AG09319 (cell line): ENCODE data around the gene C16orf95.
"Not testable (repeated sequence)": the region's sequence is repeated elsewhere in the genome, so short reads cannot be mapped to it uniquely, and the experiment has no call there.

ENCODE experiments used
- DNase-seq: peaks from one replicate; pipeline ENCODE4 v3.0.0-alpha.2; 2010; ENCODE audit warnings: low read depth; ENCODE audit errors: extremely low read depth
- TF ChIP-seq, protein P1 (sequence below): IDR thresholded peaks from 2 replicates; pipeline ENCODE4 v1.5.1; 2011; ENCODE audit warnings: low read depth, mild to moderate bottlenecking, inconsistent platforms, low read length, moderate library complexity

The C16orf95 gene

DNA sequence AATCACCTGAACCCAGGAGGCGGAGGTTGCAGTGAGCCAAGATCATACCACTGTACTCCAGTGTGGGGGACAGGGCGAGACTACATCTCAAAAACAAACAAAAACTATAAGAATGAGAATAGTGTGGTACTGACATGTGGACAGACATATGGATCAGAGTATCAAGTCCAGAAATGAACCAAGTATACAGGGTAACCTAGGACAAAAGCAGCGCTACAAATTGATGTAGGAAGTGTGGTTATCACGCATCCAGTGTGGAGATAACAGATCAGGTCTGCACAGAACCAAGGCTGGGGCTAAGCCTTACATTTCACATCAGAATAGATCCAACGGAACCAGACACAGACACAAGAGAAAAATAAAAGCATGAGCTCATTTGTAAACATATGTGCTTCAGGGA lies 23.0 kb upstream of the C16orf95 start:
- TF ChIP-seq, protein P1, sequence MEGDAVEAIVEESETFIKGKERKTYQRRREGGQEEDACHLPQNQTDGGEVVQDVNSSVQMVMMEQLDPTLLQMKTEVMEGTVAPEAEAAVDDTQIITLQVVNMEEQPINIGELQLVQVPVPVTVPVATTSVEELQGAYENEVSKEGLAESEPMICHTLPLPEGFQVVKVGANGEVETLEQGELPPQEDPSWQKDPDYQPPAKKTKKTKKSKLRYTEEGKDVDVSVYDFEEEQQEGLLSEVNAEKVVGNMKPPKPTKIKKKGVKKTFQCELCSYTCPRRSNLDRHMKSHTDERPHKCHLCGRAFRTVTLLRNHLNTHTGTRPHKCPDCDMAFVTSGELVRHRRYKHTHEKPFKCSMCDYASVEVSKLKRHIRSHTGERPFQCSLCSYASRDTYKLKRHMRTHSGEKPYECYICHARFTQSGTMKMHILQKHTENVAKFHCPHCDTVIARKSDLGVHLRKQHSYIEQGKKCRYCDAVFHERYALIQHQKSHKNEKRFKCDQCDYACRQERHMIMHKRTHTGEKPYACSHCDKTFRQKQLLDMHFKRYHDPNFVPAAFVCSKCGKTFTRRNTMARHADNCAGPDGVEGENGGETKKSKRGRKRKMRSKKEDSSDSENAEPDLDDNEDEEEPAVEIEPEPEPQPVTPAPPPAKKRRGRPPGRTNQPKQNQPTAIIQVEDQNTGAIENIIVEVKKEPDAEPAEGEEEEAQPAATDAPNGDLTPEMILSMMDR = no peak
- DNase-seq = no peak

DNA sequence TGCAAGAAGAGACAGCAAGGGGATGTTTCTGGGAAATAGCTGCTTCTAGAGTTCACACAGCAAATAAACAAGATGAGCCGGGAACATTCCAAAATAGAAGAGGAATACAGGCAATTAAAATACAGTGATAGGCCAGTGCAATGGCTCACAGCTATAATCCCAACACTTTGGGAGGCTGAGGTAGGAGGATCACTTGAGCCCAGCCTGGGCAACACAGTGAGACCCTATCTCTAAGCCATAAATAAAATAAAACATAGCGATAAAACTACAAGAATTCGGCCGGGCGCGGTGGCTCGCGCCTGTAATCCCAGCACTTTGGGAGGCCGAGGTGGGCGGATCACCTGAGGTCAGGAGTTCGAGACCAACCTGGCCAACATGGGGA lies 22.5 kb upstream of the C16orf95 start:
- not testable (repeated sequence) for DNase-seq

DNA sequence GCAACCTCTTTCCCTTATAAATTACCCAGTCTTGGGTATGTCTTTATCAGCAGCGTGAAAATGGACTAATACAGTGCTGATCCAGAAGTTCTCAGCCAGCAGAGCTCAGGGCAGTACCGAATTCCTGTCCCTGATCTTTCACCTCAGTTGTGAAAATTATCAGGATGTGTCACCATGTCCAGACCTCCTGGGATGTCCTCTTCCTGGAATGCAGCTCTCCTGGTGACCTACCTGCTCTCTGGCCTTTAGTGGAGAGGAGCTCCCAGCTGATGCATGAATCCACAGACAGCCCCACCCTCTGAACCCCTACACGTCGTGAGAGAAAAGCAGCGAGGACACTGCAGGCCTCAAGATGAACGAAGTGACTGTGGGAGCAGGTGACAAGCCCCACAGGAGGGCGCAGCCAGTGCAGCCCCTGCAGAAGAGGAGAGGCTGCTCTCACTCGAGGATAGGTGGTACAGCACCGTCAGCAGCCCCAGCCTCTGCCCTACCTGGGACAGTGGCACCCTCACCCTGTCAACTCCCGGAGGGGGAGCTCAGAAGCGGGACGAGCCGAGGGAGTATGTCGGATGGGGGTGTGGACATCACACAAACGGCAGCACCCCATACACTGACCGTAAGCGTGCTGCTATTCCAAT lies 22.0 kb upstream of the C16orf95 start:
- TF ChIP-seq, protein P1 = no peak
- no peak for DNase-seq

DNA sequence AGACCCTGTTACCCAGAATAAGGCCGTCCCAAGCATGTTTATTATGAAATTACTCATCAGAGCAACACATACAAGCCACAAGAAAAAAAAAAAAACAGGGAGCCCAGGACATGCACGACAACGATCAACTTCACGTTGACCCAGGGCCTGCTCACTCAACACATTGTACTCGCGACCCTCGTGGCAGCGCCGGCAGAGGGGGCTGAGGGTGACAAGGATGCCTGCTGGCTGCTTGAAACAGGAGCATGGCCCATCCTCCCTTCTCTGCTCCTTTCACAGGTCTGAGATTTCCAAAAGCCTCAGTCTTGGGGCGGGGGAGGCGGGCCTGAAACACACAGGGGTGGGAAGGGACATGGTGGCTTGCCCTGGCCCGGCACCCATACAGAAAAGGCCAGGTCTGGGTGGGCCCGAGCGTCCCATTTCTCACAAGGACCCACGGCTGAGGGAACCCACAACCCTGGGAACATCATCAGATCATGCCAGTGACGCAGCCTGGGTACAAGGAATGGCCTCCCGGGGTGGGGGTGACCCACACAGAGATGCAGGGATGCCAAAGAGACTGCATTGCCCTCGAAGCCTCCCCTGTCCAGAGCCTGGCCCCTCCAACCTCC lies 21.1 kb upstream of the C16orf95 start:
- no peak for DNase-seq
- TF ChIP-seq, protein P1 = no peak

DNA sequence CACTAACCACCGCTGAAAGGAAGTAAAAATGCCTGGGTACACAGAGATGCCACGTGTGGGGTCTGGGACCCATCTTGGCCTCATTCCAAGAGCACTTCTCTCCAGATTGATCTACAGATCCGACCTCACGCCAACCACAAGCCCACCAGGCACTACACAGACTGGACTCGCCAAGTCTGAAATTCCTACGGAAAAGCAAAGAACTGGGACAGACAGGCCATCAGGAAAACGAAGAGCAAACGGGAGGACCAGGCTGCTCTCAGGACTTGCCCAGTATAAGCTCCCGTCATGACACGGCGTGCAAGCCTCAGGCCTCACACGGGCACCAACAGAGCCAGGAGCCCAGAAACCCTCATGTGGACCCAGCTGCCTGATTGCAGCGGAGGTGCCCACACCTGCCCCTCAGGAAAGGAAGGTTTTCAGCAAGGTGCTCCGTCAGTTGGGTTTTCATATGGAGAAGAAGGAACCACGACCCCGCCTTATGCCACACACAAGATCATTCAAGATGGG lies 20.1 kb upstream of the C16orf95 start:
- DNase-seq = no peak

DNA sequence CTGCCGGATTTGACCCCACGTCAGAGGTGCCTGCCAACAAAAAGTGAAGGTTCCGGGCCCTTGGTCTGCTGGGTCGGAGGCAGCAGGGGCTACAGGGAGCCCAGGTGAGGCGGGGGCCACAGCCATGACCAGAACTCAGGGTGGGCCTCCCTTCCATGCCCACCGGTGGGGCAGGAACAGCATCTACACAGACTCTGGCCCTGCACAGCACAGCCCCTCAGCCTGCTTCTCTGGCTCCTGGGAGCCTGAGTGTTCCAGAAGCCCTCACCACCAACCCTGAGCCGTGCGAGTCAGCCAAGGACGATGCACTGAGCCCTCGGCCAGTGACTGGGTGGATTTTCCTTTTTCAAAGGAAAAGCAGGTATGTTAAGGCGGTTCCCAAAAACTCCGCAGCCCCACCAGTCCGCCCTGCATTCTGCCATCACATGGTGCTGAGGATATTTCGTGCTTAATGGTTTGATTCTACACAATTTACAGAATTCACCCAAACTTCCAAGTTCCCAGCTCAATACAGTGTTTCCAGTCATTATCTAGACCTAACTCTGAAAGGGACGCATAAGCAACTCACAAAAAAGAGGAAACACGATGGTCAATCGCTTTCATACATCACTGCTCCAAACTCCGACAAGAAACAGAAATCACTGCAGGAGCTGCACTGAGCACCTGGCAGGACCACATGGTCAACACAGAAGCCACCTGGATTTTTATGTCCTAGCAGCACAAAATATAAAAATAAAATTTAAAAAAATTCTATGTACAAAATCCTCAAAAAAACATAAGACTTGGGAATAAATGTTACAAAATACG lies 19.4 kb upstream of the C16orf95 start:
- TF ChIP-seq, protein P1 = no peak

More for the DNA sequence above, 20.1 kb upstream of the C16orf95 start:
- TF ChIP-seq, protein P1 = no peak

DNA sequence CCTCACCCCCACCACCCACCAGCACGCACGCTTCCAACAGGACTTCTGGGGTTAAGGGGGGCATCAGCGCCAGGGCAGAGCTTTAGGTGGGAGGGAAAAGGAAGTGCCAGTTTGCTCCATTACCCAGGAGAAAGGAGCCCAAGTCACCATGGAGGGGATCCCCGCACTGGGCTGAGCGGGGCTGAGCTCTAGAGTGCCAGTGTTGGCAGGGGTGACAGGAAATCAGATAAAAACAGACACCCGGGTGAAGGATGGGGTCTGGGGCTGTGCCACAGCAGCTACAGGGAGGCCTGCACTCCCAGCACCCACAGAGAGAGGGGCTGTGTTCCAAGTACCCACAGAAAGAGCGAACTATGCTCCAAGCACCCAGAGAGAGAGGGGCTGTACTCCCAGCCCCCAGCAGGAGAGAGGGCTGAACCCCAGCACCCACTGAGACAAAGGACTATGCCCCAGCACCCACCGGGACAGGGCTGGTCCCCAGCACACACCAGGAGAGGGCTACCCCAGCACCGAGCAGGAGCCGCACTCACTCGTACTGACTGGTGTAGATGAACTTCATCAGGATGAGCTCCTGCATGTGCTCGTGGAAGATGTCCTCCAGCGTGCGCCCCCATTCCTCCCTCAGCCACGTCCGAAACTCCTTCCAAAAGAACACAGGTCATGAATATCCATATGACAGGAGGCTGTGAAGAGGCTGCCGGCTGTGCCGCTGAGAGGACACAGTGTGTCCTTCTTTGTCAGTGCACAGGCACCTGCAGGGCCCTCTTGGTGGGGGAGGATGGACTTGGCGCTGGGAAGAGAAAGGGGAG lies 18.6 kb upstream of the C16orf95 start:
- TF ChIP-seq, protein P1 = no peak
- no peak for DNase-seq

More for the DNA sequence above, 19.4 kb upstream of the C16orf95 start:
- no peak for DNase-seq
